Activated B cell treated with CpG ODN at 0.5 μM for 24 hours (primary cell): ENCODE data around the gene SERPINI1. TPM values are rescaled to one million over a fixed set of nuclear protein-coding genes. Genes with fewer than 3 reads are reported as not detected.

Experiments used
- ATAC-seq: fragments of 200-7000 bp; cut with Tn5 transposase; one replicate; pipeline ENCODE4 v1.10.0; 2021; ENCODE audit warnings: low read depth, mild to moderate bottlenecking, moderate library complexity
- CTCF ChIA-PET: fragments of 350-600 bp; sonication (Branson Sonifier 250); formaldehyde crosslinking; loops from one replicate; lab custom pipeline; 2021; ENCODE audit warnings: antibody characterized with exemption; lab: Charles Lee
- POLR2A ChIA-PET: fragments of 350-600 bp; sonication (Branson Sonifier 250); formaldehyde crosslinking; loops from one replicate; lab custom pipeline; 2021; ENCODE audit warnings: antibody characterized with exemption; lab: Charles Lee
- DNase-seq: peaks from one replicate; pipeline ENCODE4 v3.0.0; 2022
- H3K27ac Mint-ChIP-seq: one replicate; pipeline ENCODE4 v1.8.0; 2020; ENCODE audit warnings: mixed read lengths
- H3K27me3 Mint-ChIP-seq: one replicate; pipeline ENCODE4 v1.8.0; 2021; ENCODE audit warnings: mixed read lengths
- H3K36me3 Mint-ChIP-seq: one replicate; pipeline ENCODE4 v1.8.0; 2021; ENCODE audit warnings: low read depth, mixed read lengths
- H3K4me1 Mint-ChIP-seq: one replicate; pipeline ENCODE4 v1.8.0; 2021; ENCODE audit warnings: mixed read lengths
- H3K4me3 Mint-ChIP-seq: one replicate; pipeline ENCODE4 v1.8.0; 2020; ENCODE audit warnings: mild to moderate bottlenecking, mixed read lengths
- H3K9me3 Mint-ChIP-seq: one replicate; pipeline ENCODE4 v1.8.0; 2020; ENCODE audit warnings: mixed read lengths
- CTCF ChIP-seq: fragments of 200-600 bp; IDR thresholded peaks from one replicate; pipeline ENCODE4 v1.8.0; 2022; ENCODE audit warnings: antibody characterized with exemption, mild to moderate bottlenecking
- intact Hi-C: fragments of 100-400 bp; cut with micrococcal nuclease; formaldehyde crosslinking; loops from one replicate; pipeline ENCODE4 v1.15.1; 2024
- total RNA-seq: library from RNA; stranded (reverse); gene quantifications from 2 replicates; pipeline ENCODE4 v1.2.3, GENCODE V29; 2022

Gene SERPINI1
- total RNA-seq, 1 donor from 2014 or later: 1.8 TPM

GRCh38 chr3:167851171-167851570 is 115.7 kb downstream of the SERPINI1 start:
- Mint-ChIP-seq H3K4me3 (no peak overlapping the region), H3K36me3 (no peaks in the 10 kb centered on the region), H3K27me3 (no peaks in the 10 kb centered on the region), H3K4me1 (no peaks in the 10 kb centered on the region), H3K27ac (no peak overlapping the region), H3K9me3 (peaks cover 3% of the 10 kb centered on the region)
- intact Hi-C loops: no loop called here
- no peak for ATAC-seq
- POLR2A ChIA-PET: no interaction called here
- no peak for DNase-seq
- CTCF ChIA-PET: interaction anchor here (1.1 kb wide), 1 partner anchor 31 kb away, joined by 3 read pairs; no protein-coding TSS in a partner anchor
- no peak for TF ChIP-seq CTCF

GRCh38 chr3:167851749-167852148 is 116.2 kb downstream of the SERPINI1 start:
- intact Hi-C loops: no loop called here
- ATAC-seq (no peak), DNase-seq (no peak)
- ChIA-PET POLR2A (no interaction called here), CTCF (no interaction called here)
- Mint-ChIP-seq H3K27me3 (no peaks in the 10 kb centered on the region), H3K4me1 (no peaks in the 10 kb centered on the region), H3K36me3 (no peaks in the 10 kb centered on the region), H3K27ac (no peak overlapping the region), H3K9me3 (peaks cover 3% of the 10 kb centered on the region), H3K4me3 (no peak overlapping the region)
- TF ChIP-seq CTCF: no peak

GRCh38 chr3:167852216-167852615 is 116.7 kb downstream of the SERPINI1 start:
- H3K27me3 Mint-ChIP-seq: no peaks in the 10 kb centered on the region
- no peak for ATAC-seq
- DNase-seq: no peak
- intact Hi-C loops: no loop called here
- H3K27ac Mint-ChIP-seq: no peak overlapping the region
- CTCF ChIA-PET: no interaction called here
- H3K4me3 Mint-ChIP-seq: no peak overlapping the region
- no peaks in the 10 kb centered on the region for H3K4me1 Mint-ChIP-seq
- H3K9me3 Mint-ChIP-seq: peaks cover 3% of the 10 kb centered on the region
- no peak for TF ChIP-seq CTCF
- H3K36me3 Mint-ChIP-seq: no peaks in the 10 kb centered on the region
- POLR2A ChIA-PET: no interaction called here

- ChIA-PET POLR2A (no interaction called here), CTCF (interaction anchor here (1.5 kb wide), 1 partner anchor 474 kb away, joined by 3 read pairs; the partner anchor contains the start of gene ZBBX)
- no peak for ATAC-seq
- Mint-ChIP-seq H3K27ac (no peak overlapping the region), H3K36me3 (no peaks in the 10 kb centered on the region), H3K4me1 (no peaks in the 10 kb centered on the region), H3K27me3 (no peaks in the 10 kb centered on the region), H3K9me3 (no peaks in the 10 kb centered on the region), H3K4me3 (no peak overlapping the region)
- DNase-seq: no peak
- no peak for TF ChIP-seq CTCF
- intact Hi-C loops: no loop called here
Measured at GRCh38 chr3:167854063-167854462, 118.5 kb downstream of the SERPINI1 start.

GRCh38 chr3:167854846-167855245 is 119.3 kb downstream of the SERPINI1 start:
- intact Hi-C loops: no loop called here
- ATAC-seq (no peak), DNase-seq (no peak)
- ChIA-PET POLR2A (no interaction called here), CTCF (interaction anchor here (1.5 kb wide), 1 partner anchor 475 kb away, joined by 3 read pairs; the partner anchor contains the start of gene ZBBX)
- Mint-ChIP-seq H3K4me1 (peaks cover 4% of the 10 kb centered on the region), H3K27ac (no peak overlapping the region), H3K27me3 (no peaks in the 10 kb centered on the region), H3K36me3 (no peaks in the 10 kb centered on the region), H3K9me3 (no peaks in the 10 kb centered on the region), H3K4me3 (no peak overlapping the region)
- no peak for TF ChIP-seq CTCF
